HepG2 (cell line): ENCODE measurements around the gene TBC1D16. TPM values are rescaled to one million over a fixed set of nuclear protein-coding genes. Genes with fewer than 3 reads are reported as not detected.

Source experiments
- AHR ChIP-seq: IDR thresholded peaks from 2 replicates; pipeline ENCODE4 v1.6.1; 2018; ENCODE audit warnings: missing genetic modification reagents, missing compliant biosample characterization
- ATF1 ChIP-seq: IDR thresholded peaks from 2 replicates; pipeline ENCODE4 v1.6.1; 2016; ENCODE audit warnings: mild to moderate bottlenecking, control low read depth
- BRCA1 ChIP-seq: sonication (generic); formaldehyde crosslinking; IDR thresholded peaks from 2 replicates; pipeline ENCODE4 v1.4.0; 2020; ENCODE audit warnings: missing genetic modification reagents
- CBX2 ChIP-seq, 2 experiments: fragments of 200-600 bp in 1 of 2; sonication (generic); formaldehyde crosslinking in 1 of 2; IDR thresholded peaks; 2 replicates each; pipeline versions ENCODE4 v1.7.0 to v1.8.1; 2018 to 2022; ENCODE audit warnings: low read depth in 2 of 2, low read length in 1 of 2, mild to moderate bottlenecking in 1 of 2, missing genetic modification reagents in 1 of 2
- CHD2 ChIP-seq: IDR thresholded peaks from 2 replicates; pipeline ENCODE4 v1.6.1; 2011; ENCODE audit warnings: low read depth, low read length, improper control_type of control experiment
- ERF ChIP-seq: IDR thresholded peaks from 2 replicates; pipeline ENCODE4 v1.6.1; 2018; ENCODE audit warnings: missing biosample characterization, missing genetic modification reagents
- FLYWCH1 ChIP-seq: sonication (generic); formaldehyde crosslinking; IDR thresholded peaks from 2 replicates; pipeline ENCODE4 v1.8.1; 2023; ENCODE audit warnings: mild to moderate bottlenecking, missing genetic modification reagents
- FOXC1 ChIP-seq: sonication (generic); formaldehyde crosslinking; IDR thresholded peaks from 2 replicates; pipeline ENCODE4 v1.8.0; 2022; ENCODE audit warnings: mild to moderate bottlenecking, missing genetic modification reagents, borderline replicate concordance
- FOXK2 ChIP-seq: fragments of 450-650 bp; IDR thresholded peaks from 2 replicates; pipeline ENCODE4 v1.6.1; 2016
- FOXP4 ChIP-seq: sonication (generic); formaldehyde crosslinking; IDR thresholded peaks from 2 replicates; pipeline ENCODE4 v1.4.0; 2020; ENCODE audit warnings: missing genetic modification reagents
- HCFC1 ChIP-seq: fragments of 150-350 bp; IDR thresholded peaks from 2 replicates; pipeline ENCODE4 v1.6.1; 2014; ENCODE audit warnings: low read depth, low read length
- HNRNPLL ChIP-seq: fragments of 200-400 bp; formaldehyde crosslinking; IDR thresholded peaks from 2 replicates; pipeline ENCODE4 v1.6.1; 2017; ENCODE audit warnings: mild to moderate bottlenecking, low read depth, low read length; ENCODE audit not compliant: poor library complexity, severe bottlenecking
- MNT ChIP-seq: fragments of 450-650 bp; IDR thresholded peaks from 2 replicates; pipeline ENCODE4 v1.6.1; 2016
- NFYC ChIP-seq: IDR thresholded peaks from 2 replicates; pipeline ENCODE4 v1.6.1; 2016; ENCODE audit warnings: missing genetic modification reagents, missing compliant biosample characterization
- RARG ChIP-seq: sonication (generic); formaldehyde crosslinking; IDR thresholded peaks from 2 replicates; pipeline ENCODE4 v1.4.0; 2020; ENCODE audit warnings: low read depth, mild to moderate bottlenecking, missing genetic modification reagents
- SP140L ChIP-seq: sonication (generic); formaldehyde crosslinking; IDR thresholded peaks from 2 replicates; pipeline ENCODE4 v1.4.0; 2020; ENCODE audit warnings: missing genetic modification reagents, borderline replicate concordance
- ZNF101 ChIP-seq: sonication (generic); formaldehyde crosslinking; IDR thresholded peaks from 2 replicates; pipeline ENCODE4 v1.4.0; 2020; ENCODE audit warnings: mild to moderate bottlenecking, low read depth, missing genetic modification reagents, borderline replicate concordance
- ZNF317 ChIP-seq: sonication (generic); formaldehyde crosslinking; IDR thresholded peaks from 2 replicates; pipeline ENCODE4 v1.5.0; 2020; ENCODE audit warnings: mild to moderate bottlenecking, missing genetic modification reagents
- ZNF576 ChIP-seq: sonication (generic); formaldehyde crosslinking; IDR thresholded peaks from 2 replicates; pipeline ENCODE4 v1.4.0; 2020; ENCODE audit warnings: mild to moderate bottlenecking, missing genetic modification reagents
- polyA plus RNA-seq, 8 experiments: library from polyadenylated mRNA; depleted of rRNA in 3 of 8; stranded (reverse) in 7 of 8; unstranded in 1 of 8; fragments of >200 nt; fragmentation: Illumina TruSeq in 4 of 8; extraction: Trizol in 4 of 8; gene quantifications; 2 replicates each; pipeline versions ENCODE4 v1.2.1 to v1.2.3, GENCODE V29; 2011 to 2016; ENCODE audit warnings: low read depth in 4 of 8, missing spikeins in 1 of 8, mixed read lengths in 1 of 8; ENCODE audit not compliant: insufficient read depth in 1 of 8
- total RNA-seq, 5 experiments: library from RNA; depleted of rRNA; stranded (reverse); fragments of >200 nt; fragmentation: Illumina TruSeq; extraction: Trizol; gene quantifications; 2 replicates each; pipeline ENCODE4 v1.2.3, GENCODE V29; 2016; ENCODE audit warnings: low read depth in 1 of 5
- TF ChIP-seq, protein P1 (sequence below): sonication (generic); formaldehyde crosslinking; IDR thresholded peaks from 2 replicates; pipeline ENCODE4 v1.9.0; 2021; ENCODE audit warnings: missing genetic modification reagents, mild to moderate bottlenecking, borderline replicate concordance
- TF ChIP-seq, protein P2 (sequence below): sonication (generic); formaldehyde crosslinking; IDR thresholded peaks from 2 replicates; pipeline ENCODE4 v1.5.1; 2020; ENCODE audit warnings: missing genetic modification reagents, mild to moderate bottlenecking, borderline replicate concordance
- TF ChIP-seq, protein P3 (sequence below): IDR thresholded peaks from 2 replicates; pipeline ENCODE4 v1.6.1; 2016; ENCODE audit warnings: mild to moderate bottlenecking, missing biosample characterization, missing genetic modification reagents

The TBC1D16 gene
- total and polyA plus RNA-seq, 2 of the 13 experiments (the other 11 are each of a cell fraction or from before 2014, with no cell fraction given): 14.9 to 24.9 TPM

DNA sequence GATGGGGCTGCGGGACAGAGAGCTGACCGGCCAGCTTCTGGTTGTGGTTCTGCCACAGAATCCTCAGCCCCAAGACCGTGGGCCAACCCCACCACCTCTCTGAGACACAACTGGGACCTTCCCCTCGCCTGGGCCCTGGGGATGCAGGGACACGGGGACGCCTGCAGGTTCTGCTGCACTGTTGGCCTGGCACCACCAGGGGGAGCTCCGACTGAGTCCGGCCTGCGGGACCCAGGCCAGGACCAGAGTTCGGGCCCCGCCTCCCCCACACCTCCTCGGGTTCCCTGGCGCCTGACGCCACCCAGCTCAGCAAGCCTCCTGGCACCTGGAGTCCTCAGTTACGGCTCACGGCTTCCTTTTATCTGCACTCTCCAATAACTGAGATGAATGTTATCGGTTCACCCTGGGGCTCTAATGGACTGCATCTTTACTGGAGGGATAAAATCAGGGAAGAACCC lies 27.3 kb downstream of the TBC1D16 start (continued):
- TF ChIP-seq, protein P1, sequence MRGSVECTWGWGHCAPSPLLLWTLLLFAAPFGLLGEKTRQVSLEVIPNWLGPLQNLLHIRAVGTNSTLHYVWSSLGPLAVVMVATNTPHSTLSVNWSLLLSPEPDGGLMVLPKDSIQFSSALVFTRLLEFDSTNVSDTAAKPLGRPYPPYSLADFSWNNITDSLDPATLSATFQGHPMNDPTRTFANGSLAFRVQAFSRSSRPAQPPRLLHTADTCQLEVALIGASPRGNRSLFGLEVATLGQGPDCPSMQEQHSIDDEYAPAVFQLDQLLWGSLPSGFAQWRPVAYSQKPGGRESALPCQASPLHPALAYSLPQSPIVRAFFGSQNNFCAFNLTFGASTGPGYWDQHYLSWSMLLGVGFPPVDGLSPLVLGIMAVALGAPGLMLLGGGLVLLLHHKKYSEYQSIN (CRISPR knock-in tag): no peak
- TF ChIP-seq ZNF576 (CRISPR knock-in tag): no peak
- TF ChIP-seq FOXP4: peak; percentile 43; the same call in 1 of the 2 replicates
- no peak for TF ChIP-seq FOXK2
- no peak for TF ChIP-seq RARG
- TF ChIP-seq BRCA1 (CRISPR knock-in tag): no peak
- TF ChIP-seq ATF1: no peak
- TF ChIP-seq CBX2 (IDR thresholded peaks at IDR 0.05; ENCODE audit: low read depth, low read length): no peak
- no peak for TF ChIP-seq CBX2 (CRISPR knock-in tag; IDR thresholded peaks at IDR 0.05; ENCODE audit: low read depth)
- TF ChIP-seq HCFC1: no peak
- no peak for TF ChIP-seq ZNF101 (CRISPR knock-in tag)
- no peak for TF ChIP-seq FLYWCH1
- no peak for TF ChIP-seq HNRNPLL
- no peak for TF ChIP-seq MNT
- TF ChIP-seq SP140L (CRISPR knock-in tag): 0 out of 2 replicates have a peak, but pooled peaks have one; percentile 60
- TF ChIP-seq, protein P2, sequence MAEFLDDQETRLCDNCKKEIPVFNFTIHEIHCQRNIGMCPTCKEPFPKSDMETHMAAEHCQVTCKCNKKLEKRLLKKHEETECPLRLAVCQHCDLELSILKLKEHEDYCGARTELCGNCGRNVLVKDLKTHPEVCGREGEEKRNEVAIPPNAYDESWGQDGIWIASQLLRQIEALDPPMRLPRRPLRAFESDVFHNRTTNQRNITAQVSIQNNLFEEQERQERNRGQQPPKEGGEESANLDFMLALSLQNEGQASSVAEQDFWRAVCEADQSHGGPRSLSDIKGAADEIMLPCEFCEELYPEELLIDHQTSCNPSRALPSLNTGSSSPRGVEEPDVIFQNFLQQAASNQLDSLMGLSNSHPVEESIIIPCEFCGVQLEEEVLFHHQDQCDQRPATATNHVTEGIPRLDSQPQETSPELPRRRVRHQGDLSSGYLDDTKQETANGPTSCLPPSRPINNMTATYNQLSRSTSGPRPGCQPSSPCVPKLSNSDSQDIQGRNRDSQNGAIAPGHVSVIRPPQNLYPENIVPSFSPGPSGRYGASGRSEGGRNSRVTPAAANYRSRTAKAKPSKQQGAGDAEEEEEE (CRISPR knock-in tag): peak; percentile 92; the same call in 1 of the 2 replicates
- peak; percentile 83 for TF ChIP-seq ERF (CRISPR knock-in tag)
- 0 out of 2 replicates have a peak, but pooled peaks have one; percentile 58 for TF ChIP-seq AHR
- TF ChIP-seq CHD2: peak; percentile 50; the same call in 1 of the 2 replicates
- TF ChIP-seq FOXC1 (CRISPR knock-in tag): peak; percentile 67; the same call in 1 of the 2 replicates
- TF ChIP-seq, protein P3, sequence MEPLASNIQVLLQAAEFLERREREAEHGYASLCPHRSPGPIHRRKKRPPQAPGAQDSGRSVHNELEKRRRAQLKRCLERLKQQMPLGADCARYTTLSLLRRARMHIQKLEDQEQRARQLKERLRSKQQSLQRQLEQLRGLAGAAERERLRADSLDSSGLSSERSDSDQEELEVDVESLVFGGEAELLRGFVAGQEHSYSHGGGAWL (CRISPR knock-in tag): 0 out of 2 replicates have a peak, but pooled peaks have one; percentile 42
- TF ChIP-seq ZNF317 (CRISPR knock-in tag): no peak
- TF ChIP-seq NFYC (CRISPR knock-in tag): no peak
